HG02588 (cell line): Measurements from ENCODE around the gene IQGAP1.
"Not testable (repeated sequence)": the region's sequence is repeated elsewhere in the genome, so short reads cannot be mapped to it uniquely, and the experiment has no call there.

Experiments
- ATAC-seq: cut with Tn5 transposase; IDR thresholded peaks from one replicate; pipeline ENCODE4 v1.9.1; 2021; ENCODE audit warnings: mild to moderate bottlenecking, moderate library complexity; ENCODE audit not compliant: unreplicated experiment

IQGAP1 gene

GRCh38 chr15:90479656-90480055, 91.6 kb downstream of the IQGAP1 start:
- ATAC-seq: no peak

GRCh38 chr15:90481023-90481422, 93.0 kb downstream of the IQGAP1 start:
- no peak for ATAC-seq

- no peak for ATAC-seq
Measured at GRCh38 chr15:90482124-90483011, 94.3 kb downstream of the IQGAP1 start.

- ATAC-seq: no peak
Measured at GRCh38 chr15:90483012-90483307, 94.9 kb downstream of the IQGAP1 start.

- ATAC-seq: no peak
Measured at GRCh38 chr15:90483637-90484036, 95.6 kb downstream of the IQGAP1 start.

GRCh38 chr15:90487186-90487585, 99.1 kb downstream of the IQGAP1 start:
- no peak for ATAC-seq

GRCh38 chr15:90489514-90489913, 101.5 kb downstream of the IQGAP1 start:
- no peak for ATAC-seq

GRCh38 chr15:90489944-90490343, 101.9 kb downstream of the IQGAP1 start:
- ATAC-seq: no peak

- no peak for ATAC-seq
Measured at GRCh38 chr15:90493647-90494046, 105.6 kb downstream of the IQGAP1 start.

GRCh38 chr15:90495067-90495466, 107.0 kb downstream of the IQGAP1 start:
- ATAC-seq: no peak

GRCh38 chr15:90496791-90497190, 108.7 kb downstream of the IQGAP1 start:
- no peak for ATAC-seq

- no peak for ATAC-seq
Measured at GRCh38 chr15:90497376-90497775, 109.3 kb downstream of the IQGAP1 start.

GRCh38 chr15:90497912-90498311, 109.9 kb downstream of the IQGAP1 start:
- ATAC-seq: no peak

GRCh38 chr15:90500171-90500570, 112.1 kb downstream of the IQGAP1 start:
- no peak for ATAC-seq

GRCh38 chr15:90501898-90502297, 113.9 kb downstream of the IQGAP1 start:
- no peak for ATAC-seq

- not testable (repeated sequence) for ATAC-seq
Measured at GRCh38 chr15:90510781-90511180, 122.7 kb downstream of the IQGAP1 start.

- not testable (repeated sequence) for ATAC-seq
Measured at GRCh38 chr15:90511211-90511618, 123.2 kb downstream of the IQGAP1 start.

- no peak for ATAC-seq
Measured at GRCh38 chr15:90512276-90512675, 124.2 kb downstream of the IQGAP1 start.

GRCh38 chr15:90512981-90513380, 124.9 kb downstream of the IQGAP1 start:
- ATAC-seq: no peak

GRCh38 chr15:90513448-90513847, 125.4 kb downstream of the IQGAP1 start:
- no peak for ATAC-seq

- not testable (repeated sequence) for ATAC-seq
Measured at GRCh38 chr15:90513893-90514292, 125.9 kb downstream of the IQGAP1 start.

GRCh38 chr15:90519688-90520087, 131.6 kb downstream of the IQGAP1 start:
- no peak for ATAC-seq

- ATAC-seq: no peak
Measured at GRCh38 chr15:90520365-90520764, 132.3 kb downstream of the IQGAP1 start.
